ENCODE data around the gene MRPL11. TPM values are rescaled to one million over a fixed set of nuclear protein-coding genes. Genes with fewer than 3 reads are reported as not detected.

MRPL11 gene
- total and polyA plus RNA-seq, 2 donors (not counting 1 experiment from before 2014, with no cell fraction given) = 25.5 to 26.7 TPM

DNA sequence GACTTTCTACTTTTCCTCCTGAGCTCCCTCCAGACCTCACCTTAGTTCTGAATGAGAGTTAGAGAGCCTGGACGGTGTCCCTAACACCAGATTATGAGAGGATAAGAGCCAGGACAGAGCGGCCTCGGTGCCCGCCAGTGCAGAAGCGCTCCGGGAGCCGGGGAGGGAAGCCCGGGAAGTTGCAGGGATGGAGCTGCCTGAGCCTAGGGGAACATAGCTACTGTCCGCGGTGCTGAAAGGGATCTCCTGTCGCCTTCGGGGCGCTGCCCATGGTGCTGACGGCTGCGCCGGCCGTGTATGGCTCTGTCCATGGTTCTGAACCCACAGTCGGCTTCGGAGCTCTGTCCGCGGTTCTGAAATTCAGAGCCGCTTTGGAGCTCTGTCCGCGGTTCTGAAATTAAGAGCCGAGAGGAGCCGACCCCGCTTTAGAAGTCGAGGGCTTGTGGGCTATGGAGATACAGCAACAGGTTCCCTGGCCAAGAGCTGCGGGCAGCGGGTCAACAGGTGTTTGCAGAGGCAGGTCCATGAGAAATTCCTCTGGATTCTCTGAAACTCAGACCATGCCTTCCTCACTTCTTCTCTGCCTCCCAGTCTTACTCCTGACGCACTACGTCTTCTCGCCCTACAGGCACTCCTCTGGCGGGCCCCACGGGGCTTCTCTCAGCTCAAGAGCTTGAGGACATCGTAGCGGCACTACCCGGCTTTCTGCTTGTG, 17.0 kb downstream of the MRPL11 start:
- H2AFZ ChIP-seq (ENCODE audit: insufficient read depth, low read depth, low read length, poor library complexity, severe bottlenecking) = no peak overlapping the region
- DNase-seq = peak; percentile 92
- Mint-ChIP-seq H3K9me3 (ENCODE audit: insufficient read depth) (no peaks in the 10 kb centered on the region), H3K27me3 (peaks cover 31% of the 10 kb centered on the region), H3K27ac (peak overlapping the region; percentile 81), H3K4me1 (peaks cover 3% of the 10 kb centered on the region), H3K4me3 (no peak overlapping the region)
- no peaks in the 10 kb centered on the region for H3K36me3 ChIP-seq (replicated peaks in 1 of 2; ENCODE audit: control extremely low read depth in 1 of 2, control insufficient read depth in 1 of 2, extremely low read depth in 1 of 2, insufficient read depth in 2 of 2, low read length in 1 of 2)
- no peak overlapping the region for H3K27ac ChIP-seq (ENCODE audit: low read length in 2 of 2)
- 14% methylated on average over 38 of the region's 38 CpGs for WGBS (ENCODE audit: insufficient coverage)
- no peak overlapping the region for H3K4me3 ChIP-seq (ENCODE audit: control extremely low read depth in 1 of 5, extremely low read depth in 1 of 5, insufficient read depth in 1 of 5, low read depth in 2 of 5, low read length in 4 of 5)
- CTCF ChIA-PET = interaction anchor here (0.8 to 2.8 kb wide), 10 partner anchors 9 to 257 kb away, joined by 3 to 15 read pairs (median 6); partner anchors contain the start of genes DPP3 and MRPL11
- POLR2A ChIA-PET = interaction anchor here (0.5 to 1.0 kb wide), 3 partner anchors 10 to 133 kb away, joined by 3 to 6 read pairs (median 4); partner anchors contain the start of gene YIF1A
- peak; percentile 95 for ATAC-seq (ENCODE audit: low read depth)
- peaks cover 0 to 45% (median 34%) of the 10 kb centered on the region in 4 experiments for H3K27me3 ChIP-seq (replicated peaks in 1 of 4; ENCODE audit: control extremely low read depth in 1 of 4, control insufficient read depth in 3 of 4, insufficient read depth in 4 of 4, low read length in 3 of 4)
- no peak for TF ChIP-seq EZH2 (IDR thresholded peaks at IDR 0.05; ENCODE audit: borderline replicate concordance, insufficient read depth, low read depth, low read length, poor library complexity, severe bottlenecking)
- TF ChIP-seq, protein P1, sequence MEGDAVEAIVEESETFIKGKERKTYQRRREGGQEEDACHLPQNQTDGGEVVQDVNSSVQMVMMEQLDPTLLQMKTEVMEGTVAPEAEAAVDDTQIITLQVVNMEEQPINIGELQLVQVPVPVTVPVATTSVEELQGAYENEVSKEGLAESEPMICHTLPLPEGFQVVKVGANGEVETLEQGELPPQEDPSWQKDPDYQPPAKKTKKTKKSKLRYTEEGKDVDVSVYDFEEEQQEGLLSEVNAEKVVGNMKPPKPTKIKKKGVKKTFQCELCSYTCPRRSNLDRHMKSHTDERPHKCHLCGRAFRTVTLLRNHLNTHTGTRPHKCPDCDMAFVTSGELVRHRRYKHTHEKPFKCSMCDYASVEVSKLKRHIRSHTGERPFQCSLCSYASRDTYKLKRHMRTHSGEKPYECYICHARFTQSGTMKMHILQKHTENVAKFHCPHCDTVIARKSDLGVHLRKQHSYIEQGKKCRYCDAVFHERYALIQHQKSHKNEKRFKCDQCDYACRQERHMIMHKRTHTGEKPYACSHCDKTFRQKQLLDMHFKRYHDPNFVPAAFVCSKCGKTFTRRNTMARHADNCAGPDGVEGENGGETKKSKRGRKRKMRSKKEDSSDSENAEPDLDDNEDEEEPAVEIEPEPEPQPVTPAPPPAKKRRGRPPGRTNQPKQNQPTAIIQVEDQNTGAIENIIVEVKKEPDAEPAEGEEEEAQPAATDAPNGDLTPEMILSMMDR (IDR thresholded peaks at IDR 0.05) = no peak
- peaks cover 8 to 15% of the 10 kb centered on the region in 2 donors for H3K4me1 ChIP-seq (ENCODE audit: control insufficient read depth in 2 of 2, insufficient read depth in 2 of 2, low read length in 2 of 2)
- no peak overlapping the region for H3K9ac ChIP-seq (ENCODE audit: low read length)
- peaks cover 7% of the 10 kb centered on the region for H4K20me1 ChIP-seq (ENCODE audit: control insufficient read depth, insufficient read depth, low read length, poor library complexity, severe bottlenecking)
- H3K79me2 ChIP-seq (ENCODE audit: control insufficient read depth, insufficient read depth, low read length) = no peaks in the 10 kb centered on the region
- intact Hi-C loops (cut with micrococcal nuclease) = loop anchor here (2.0 kb wide), 1 partner anchor 17 kb away; the partner anchor contains the start of gene MRPL11
- H3K9me3 ChIP-seq (ENCODE audit: control extremely low read depth in 1 of 3, control insufficient read depth in 2 of 3, insufficient read depth in 1 of 3, low read length in 2 of 3) = peaks cover 0 to 45% (median 3%) of the 10 kb centered on the region in 3 donors
- no peak overlapping the region for H3K4me2 ChIP-seq (replicated peaks; ENCODE audit: low read depth, low read length, poor library complexity, severe bottlenecking)
